ENCODE results near the gene HYAL2.
A peak's percentile ranks its signal among the peaks of the same experiment; 100 is the strongest.

Gene HYAL2

DNA sequence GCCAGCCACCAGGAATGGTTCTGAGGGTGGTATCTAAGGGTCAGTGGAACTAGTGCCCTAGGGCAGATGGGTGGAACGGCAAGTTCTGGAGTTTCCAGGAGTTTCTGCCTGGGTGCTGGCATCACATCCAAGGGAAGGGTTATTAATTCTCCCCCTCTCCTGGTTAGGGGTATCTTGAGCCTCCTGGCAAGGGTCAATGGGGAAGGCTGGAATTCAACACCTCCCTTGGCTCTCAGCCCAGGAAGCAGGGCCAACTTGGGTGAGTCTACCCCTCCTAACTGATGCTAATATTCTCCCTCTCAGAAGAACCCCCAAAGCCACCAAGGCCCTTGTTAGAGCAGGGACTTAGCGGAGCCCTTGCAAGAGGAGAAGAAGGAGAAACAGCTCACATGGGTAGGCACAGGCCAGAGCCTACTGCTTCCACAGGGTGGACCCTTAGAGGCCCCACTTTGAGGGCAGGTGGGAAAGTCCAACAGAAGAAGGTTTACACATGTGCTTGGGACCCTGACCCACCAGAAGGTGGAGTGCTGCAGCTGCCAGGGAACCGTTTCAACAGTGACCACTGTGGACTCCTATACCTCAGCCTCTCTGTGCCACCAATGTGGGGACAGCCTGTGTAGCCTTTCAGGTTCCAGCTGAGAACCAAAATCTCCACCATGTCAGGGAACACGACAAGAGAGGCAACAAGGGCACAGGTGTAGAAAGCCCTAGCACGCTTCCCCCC is 33.4 kb upstream of the HYAL2 start:
- Mint-ChIP-seq H3K27ac (peak overlapping the region; percentile 27), H3K9me3 (no peaks in the 10 kb centered on the region), H3K4me1 (peaks cover 54% of the 10 kb centered on the region), H3K36me3 (ENCODE audit: low read depth) (peaks cover 17% of the 10 kb centered on the region), H3K27me3 (no peaks in the 10 kb centered on the region), H3K4me3 (peak overlapping the region; percentile 95)
- no peak for DNase-seq
- ATAC-seq, result no peak

DNA sequence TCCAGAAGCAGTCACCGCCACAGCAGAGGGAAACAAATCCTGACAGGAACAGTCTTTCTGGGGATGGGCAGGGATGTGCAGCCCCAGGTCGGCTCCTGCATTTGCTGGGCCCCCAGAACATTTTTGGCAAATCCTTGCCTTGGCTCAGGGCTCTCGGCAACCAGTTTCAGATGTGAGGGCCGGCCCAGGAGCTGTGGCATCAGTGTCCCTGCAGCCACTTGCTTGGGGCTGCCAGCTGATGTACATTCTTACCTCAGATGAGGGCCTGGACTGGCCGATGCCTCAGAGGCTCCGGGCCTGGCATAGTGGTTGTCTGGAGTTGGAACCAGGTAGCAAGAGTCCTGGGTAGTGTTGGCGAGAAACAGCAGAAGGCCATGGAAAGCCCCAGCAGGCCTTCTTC is 32.3 kb upstream of the HYAL2 start:
- no peak overlapping the region for H3K27ac Mint-ChIP-seq
- DNase-seq (no peak), ATAC-seq (no peak)
- no peaks in the 10 kb centered on the region for H3K27me3 Mint-ChIP-seq
- peaks cover 19% of the 10 kb centered on the region for H3K36me3 Mint-ChIP-seq (ENCODE audit: low read depth)
- H3K4me1 Mint-ChIP-seq, result peaks cover 57% of the 10 kb centered on the region
- H3K9me3 Mint-ChIP-seq, result no peaks in the 10 kb centered on the region
- H3K4me3 Mint-ChIP-seq, result no peak overlapping the region

DNA sequence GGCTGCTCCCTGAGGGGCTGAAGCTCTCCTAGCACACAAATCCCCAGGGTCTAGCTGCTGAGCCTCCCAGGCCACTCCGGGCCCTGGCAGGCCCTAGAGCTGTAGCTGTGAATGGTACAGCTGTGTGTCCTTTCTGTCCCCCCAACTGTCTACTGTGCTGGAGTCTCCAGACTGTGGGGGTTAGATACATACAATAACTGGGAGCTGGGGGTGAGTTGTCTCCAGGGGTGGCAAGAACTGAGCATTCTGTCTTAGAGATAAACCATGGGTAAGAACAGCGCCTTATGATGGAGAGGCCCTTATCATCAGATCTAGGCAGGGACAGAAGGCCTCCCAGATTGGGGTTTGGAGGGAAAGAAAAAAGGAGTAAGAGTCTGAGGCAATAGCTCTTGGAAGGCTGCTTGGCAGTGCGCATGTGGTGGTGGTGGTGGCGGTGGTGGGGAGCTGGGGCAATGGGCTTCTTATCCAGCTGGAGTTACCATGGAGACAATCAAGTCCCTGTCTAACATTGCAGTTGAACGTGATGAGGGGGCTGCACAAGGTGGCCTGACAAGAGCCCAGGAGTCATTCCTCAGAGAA is 31.7 kb upstream of the HYAL2 start:
- Mint-ChIP-seq H3K27me3 (no peaks in the 10 kb centered on the region), H3K4me1 (peaks cover 58% of the 10 kb centered on the region), H3K4me3 (no peak overlapping the region), H3K9me3 (no peaks in the 10 kb centered on the region), H3K27ac (no peak overlapping the region), H3K36me3 (ENCODE audit: low read depth) (peaks cover 19% of the 10 kb centered on the region)
- DNase-seq (no peak), ATAC-seq (no peak)

DNA sequence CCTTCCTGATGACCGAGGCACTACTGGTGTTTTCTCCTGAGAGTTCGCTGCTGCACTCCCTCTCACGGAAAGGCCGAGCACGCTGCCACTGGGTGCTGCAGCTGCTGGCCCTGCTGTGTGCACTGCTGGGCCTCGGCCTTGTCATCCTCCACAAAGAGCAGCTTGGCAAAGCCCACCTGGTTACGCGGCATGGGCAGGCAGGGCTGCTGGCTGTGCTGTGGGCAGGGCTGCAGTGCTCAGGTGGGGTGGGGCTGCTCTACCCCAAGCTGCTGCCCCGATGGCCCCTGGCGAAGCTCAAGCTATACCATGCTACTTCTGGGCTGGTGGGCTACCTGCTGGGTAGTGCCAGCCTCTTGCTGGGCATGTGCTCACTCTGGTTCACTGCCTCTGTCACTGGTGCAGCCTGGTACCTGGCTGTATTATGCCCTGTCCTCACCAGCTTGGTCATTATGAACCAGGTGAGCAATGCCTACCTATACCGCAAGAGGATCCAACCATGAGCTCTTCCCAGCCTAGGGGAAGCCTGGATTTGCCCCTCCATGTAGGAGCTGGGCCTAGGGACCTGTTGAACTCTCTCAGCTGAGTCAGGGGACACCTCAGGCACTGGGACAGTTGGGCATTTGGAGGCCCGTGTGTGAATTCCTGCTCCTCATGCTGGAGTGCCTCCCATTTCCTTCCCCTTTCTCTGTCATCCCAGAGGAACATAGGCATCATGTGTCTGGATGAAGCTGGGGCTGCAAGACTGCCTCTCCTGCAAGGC is 30.9 kb upstream of the HYAL2 start:
- DNase-seq (no peak), ATAC-seq (no peak)
- no peaks in the 10 kb centered on the region for H3K9me3 Mint-ChIP-seq
- H3K27ac Mint-ChIP-seq, result peak overlapping the region; percentile 27
- H3K27me3 Mint-ChIP-seq, result no peaks in the 10 kb centered on the region
- H3K4me1 Mint-ChIP-seq, result peaks cover 62% of the 10 kb centered on the region
- H3K36me3 Mint-ChIP-seq (ENCODE audit: low read depth), result peaks cover 19% of the 10 kb centered on the region
- no peak overlapping the region for H3K4me3 Mint-ChIP-seq

DNA sequence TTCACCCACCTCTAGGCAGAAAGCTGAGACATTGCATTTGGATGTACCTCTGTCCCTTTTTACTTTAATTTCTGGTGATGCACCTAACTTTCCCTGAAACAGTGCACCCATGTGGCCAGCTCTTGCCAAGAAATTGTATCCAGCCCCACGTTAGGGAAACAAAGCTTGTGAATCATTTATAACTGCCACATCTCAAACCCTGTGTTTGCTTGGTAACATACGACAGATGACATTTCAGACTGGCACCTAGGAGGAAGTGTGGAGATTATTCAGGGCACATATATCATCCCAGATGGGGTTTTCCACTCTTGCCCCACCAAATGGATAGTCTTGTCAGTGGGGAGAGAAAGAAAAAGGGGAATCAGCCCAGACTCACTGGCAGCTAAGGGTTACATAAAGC is 30.2 kb upstream of the HYAL2 start:
- ATAC-seq (no peak), DNase-seq (no peak)
- Mint-ChIP-seq H3K36me3 (ENCODE audit: low read depth) (peaks cover 18% of the 10 kb centered on the region), H3K9me3 (no peaks in the 10 kb centered on the region), H3K27me3 (no peaks in the 10 kb centered on the region), H3K4me1 (peaks cover 60% of the 10 kb centered on the region), H3K4me3 (peak overlapping the region; percentile 8), H3K27ac (peak overlapping the region; percentile 27)

DNA sequence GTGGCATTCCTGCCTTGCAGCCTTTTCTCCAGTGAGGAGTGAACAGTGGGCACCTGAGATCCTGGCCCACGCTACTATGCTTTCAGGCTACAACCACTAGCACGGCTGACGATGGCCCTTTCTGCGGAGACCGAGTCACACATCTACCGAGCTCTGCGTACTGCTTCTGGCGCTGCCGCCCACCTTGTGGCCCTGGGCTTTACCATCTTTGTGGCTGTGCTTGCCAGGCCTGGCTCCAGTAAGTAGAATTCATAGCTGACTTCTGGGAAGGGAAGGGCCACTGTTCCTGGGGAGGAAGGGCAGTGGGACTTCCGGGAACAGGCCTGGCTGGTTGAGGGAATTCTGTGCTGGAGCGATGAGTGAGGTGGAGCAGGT is 28.8 kb upstream of the HYAL2 start:
- H3K36me3 Mint-ChIP-seq (ENCODE audit: low read depth), result peaks cover 19% of the 10 kb centered on the region
- DNase-seq (no peak), ATAC-seq (peak; percentile 3)
- H3K4me1 Mint-ChIP-seq, result peaks cover 53% of the 10 kb centered on the region
- H3K9me3 Mint-ChIP-seq, result no peaks in the 10 kb centered on the region
- peak overlapping the region; percentile 98 for H3K27ac Mint-ChIP-seq
- peak overlapping the region; percentile 92 for H3K4me3 Mint-ChIP-seq
- H3K27me3 Mint-ChIP-seq, result no peaks in the 10 kb centered on the region

DNA sequence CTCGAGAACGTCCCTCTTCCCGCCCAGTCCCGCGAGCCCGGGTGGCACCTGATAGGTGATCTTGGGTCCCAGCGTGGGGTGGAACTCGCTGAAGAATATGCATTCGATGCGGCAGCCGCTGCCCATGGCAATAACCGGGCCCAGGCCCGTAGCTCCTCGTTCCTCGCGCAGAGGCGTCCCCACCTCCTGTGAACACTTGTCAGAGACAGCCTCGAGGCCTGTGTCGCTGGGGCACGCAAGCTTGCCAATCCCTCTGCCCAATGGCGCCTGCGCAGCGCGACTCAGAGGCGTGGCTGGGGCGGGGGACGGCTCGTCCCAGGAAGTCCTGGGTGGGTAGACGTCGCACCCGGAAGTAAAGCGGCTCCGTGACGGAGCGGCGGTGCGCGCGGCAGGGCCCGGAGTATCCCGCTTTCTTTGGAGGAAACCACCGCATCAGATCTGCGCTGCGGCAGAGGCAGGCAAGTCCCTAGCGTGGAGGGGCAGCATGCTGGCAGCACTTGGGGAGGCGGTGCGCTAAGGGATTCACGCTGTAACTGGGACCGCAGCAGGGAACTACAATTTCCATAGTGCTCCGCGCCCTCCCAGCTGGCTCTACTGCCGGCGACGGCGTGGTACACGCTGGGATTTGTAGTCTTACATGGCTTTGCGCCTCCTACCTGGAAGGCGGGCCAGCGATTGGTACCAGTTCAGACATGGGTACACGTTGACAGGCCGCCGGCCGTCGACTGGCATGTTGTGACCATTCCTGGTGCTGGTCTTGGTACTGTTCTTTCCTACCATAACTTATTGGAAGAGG is 28.2 kb upstream of the HYAL2 start, which contains the start of the genes CYB561D2 and NPRL2:
Gene CYB561D2 (plus strand): TSS at position 336 of the 796 bp plus-strand sequence. CDS start 572 bp downstream, outside the sequence.
Gene NPRL2 (minus strand): TSS at position 249 of the 796 bp plus-strand sequence. CDS start 123 bp downstream, at position 126.
- Mint-ChIP-seq H3K36me3 (ENCODE audit: low read depth) (peaks cover 19% of the 10 kb centered on the region), H3K27me3 (no peaks in the 10 kb centered on the region), H3K9me3 (no peaks in the 10 kb centered on the region), H3K4me1 (peaks cover 56% of the 10 kb centered on the region), H3K27ac (peak within 1 kb of the TSS; percentile 98), H3K4me3 (peak within 1 kb of the TSS; percentile 92)
- peak; percentile 91 for ATAC-seq
- peak; percentile 99 for DNase-seq

DNA sequence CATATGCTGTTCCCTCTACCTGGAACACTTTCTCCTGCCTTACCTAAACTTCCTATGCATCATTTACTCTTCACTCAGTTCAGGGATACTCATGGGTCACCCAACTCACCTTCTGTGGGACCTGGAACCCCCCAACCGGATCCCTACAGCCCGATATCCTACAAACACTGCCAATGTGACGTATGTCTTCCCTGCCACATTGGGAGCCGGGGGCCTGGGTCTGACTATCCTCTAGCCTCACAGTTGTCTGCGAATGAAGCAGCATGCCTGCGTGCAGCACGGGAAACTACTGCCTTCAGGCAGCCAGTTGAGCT is 27.6 kb upstream of the HYAL2 start:
- Mint-ChIP-seq H3K36me3 (ENCODE audit: low read depth) (peaks cover 19% of the 10 kb centered on the region), H3K9me3 (no peaks in the 10 kb centered on the region)

DNA sequence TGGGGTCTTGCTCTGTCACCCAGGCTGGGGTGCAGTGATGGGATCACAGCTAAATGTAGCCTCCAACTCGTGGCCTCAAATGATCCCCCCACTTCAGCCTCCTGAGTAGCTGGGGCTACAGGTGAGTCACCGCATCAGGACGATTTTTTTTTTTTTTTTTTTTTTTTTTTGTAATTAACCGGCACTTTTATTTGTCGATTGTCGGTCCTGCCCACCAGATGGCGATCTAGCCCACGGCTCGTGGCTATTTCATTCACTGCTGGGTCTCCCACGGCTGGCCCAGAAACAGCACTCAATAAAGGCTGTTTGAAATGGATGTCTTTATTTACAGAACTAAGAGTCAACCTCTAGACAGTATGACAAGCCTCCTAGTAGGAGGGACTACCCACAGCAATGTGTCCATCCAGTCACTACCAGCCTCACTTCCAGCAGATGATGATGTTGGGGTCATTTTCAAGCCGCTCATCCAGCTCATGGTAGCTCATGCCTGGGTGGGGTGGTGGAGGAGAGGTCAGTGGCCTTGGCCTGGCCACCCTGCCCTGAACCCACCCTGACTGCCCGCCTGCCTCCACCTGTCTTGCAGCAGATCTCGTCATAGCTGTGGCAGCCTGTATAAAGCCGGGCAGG is 24.8 kb upstream of the HYAL2 start:
- Mint-ChIP-seq H3K27me3 (no peaks in the 10 kb centered on the region), H3K4me1 (peaks cover 48% of the 10 kb centered on the region), H3K27ac (peak overlapping the region; percentile 54), H3K36me3 (ENCODE audit: low read depth) (peaks cover 11% of the 10 kb centered on the region), H3K9me3 (no peaks in the 10 kb centered on the region), H3K4me3 (no peak overlapping the region)
- ATAC-seq (no peak), DNase-seq (peak; percentile 74)

More for the DNA sequence above, 27.6 kb upstream of the HYAL2 start:
- DNase-seq, result no peak
- Mint-ChIP-seq H3K27me3 (no peaks in the 10 kb centered on the region), H3K4me3 (peak overlapping the region; percentile 92), H3K4me1 (peaks cover 54% of the 10 kb centered on the region), H3K27ac (peak overlapping the region; percentile 98)
- ATAC-seq, result no peak

DNA sequence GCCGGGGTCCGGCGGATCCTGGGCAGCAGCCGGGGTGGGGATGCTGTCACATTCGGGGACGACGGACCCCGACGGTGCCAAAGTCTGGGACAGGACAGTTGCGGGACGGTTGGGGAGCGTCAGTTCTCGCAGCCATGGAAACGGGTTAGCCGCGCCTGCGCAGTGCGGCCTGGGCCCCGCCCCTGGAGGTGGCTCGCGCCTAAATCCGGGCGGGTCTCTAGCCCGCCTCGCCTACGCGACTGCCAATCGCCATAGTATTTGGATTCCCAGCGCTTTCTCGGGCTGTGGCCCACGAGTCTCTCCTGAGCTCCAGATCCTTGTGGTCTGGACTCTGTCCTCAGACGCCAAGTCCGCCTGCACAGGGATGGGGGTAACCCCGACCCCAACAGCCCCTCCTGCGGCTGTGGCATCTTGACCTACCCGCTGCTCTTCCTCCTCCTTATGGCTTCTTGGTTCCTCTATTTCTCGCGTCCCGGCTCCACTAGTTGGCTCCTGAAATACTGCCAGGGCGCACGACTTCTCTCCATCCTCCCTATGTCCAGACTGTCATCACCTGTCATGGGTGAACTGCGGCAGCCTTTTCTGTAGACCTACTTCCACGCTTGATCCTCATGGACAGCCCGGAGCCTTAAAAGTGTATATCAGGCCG is 23.2 kb upstream of the HYAL2 start, which contains the start of gene ZMYND10:
Gene ZMYND10 (minus strand): TSS at position 147 of the 649 bp plus-strand sequence. CDS start 153 bp downstream, outside the sequence.
- no peak within 1 kb of the TSS for H3K27ac Mint-ChIP-seq

DNA sequence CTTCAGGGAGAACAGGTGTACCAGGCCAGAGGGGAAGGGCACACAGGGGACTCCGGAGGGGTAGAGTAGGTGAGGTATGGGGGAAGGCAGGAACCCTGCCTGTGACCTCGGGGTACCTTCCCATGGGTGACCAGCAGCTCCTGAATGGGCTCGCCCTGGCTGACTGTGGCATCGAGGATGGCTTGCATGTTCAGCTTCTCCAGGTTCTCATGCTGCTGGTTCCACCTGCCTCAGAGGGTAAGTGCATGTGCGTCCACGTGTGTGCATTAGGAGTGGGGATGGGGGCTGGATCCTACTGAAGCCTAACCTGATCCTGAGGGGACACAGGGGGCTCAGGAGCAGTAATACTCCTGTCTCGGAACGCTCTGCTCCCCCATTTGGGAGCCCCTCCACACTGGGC is 22.5 kb upstream of the HYAL2 start:
- no peak for DNase-seq
- ATAC-seq, result no peak
- Mint-ChIP-seq H3K36me3 (ENCODE audit: low read depth) (peaks cover 8% of the 10 kb centered on the region), H3K9me3 (no peaks in the 10 kb centered on the region), H3K27me3 (no peaks in the 10 kb centered on the region), H3K4me1 (peaks cover 44% of the 10 kb centered on the region), H3K27ac (no peak overlapping the region), H3K4me3 (no peak overlapping the region)

More for the DNA sequence above, 23.2 kb upstream of the HYAL2 start, which contains the start of gene ZMYND10:
- Mint-ChIP-seq H3K4me3 (peak within 1 kb of the TSS; percentile 65), H3K9me3 (no peaks in the 10 kb centered on the region), H3K4me1 (peaks cover 48% of the 10 kb centered on the region), H3K36me3 (ENCODE audit: low read depth) (peaks cover 9% of the 10 kb centered on the region), H3K27me3 (no peaks in the 10 kb centered on the region)
- DNase-seq (peak; percentile 82), ATAC-seq (peak; percentile 12)

DNA sequence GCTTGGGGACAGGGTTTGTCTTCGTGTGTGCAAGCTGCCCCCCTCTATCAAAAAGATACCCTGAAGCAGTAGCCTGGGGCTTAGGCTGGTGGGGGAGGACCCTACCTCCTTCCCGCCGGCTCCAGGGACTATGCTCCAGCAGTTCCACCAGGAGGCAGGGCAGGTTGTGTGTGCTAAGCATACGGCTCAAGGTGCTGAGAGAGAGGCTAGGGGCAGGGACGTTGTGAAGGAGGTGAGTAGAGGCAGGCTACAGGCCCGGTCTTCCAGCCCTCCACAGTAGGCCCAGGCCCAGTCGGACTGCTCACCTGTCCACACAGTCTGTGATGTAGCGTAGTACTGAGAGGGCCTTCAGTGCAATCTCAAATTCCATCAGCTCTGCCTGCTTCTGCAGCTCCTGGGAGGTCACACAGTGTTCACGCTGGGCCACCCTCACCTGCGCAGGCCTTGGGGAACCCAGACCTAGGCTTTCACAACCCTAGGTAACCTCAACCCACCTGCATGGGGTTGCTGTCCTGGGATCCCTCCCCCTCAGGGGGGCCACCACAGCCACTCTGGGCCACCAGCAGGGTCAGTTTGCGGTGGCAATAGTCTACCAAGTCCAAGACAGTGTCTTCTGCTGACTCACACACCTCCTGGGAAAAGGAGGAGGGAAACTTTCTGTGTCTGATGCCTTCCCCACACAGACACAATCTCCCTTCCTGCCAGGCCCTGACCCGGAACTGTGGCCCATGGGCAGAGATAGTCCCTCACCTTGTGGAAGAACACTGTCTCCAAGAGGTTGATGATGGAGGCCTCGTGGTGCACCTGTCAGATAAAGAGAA is 20.5 kb upstream of the HYAL2 start:
- Mint-ChIP-seq H3K27me3 (no peaks in the 10 kb centered on the region), H3K4me3 (no peak overlapping the region), H3K4me1 (peaks cover 46% of the 10 kb centered on the region), H3K27ac (no peak overlapping the region), H3K9me3 (no peaks in the 10 kb centered on the region), H3K36me3 (ENCODE audit: low read depth) (peaks cover 22% of the 10 kb centered on the region)
- ATAC-seq (no peak), DNase-seq (no peak)

Measured in activated naive CD8-positive, alpha-beta T cell treated with anti-CD3 and anti-CD28 coated beads, Interleukin-2, amount 50 U/mL, for 24 hours (primary cell).